Lower leg skin (tissue), 4 donors: Measurements from ENCODE around the gene EDEM3. TPM values are rescaled to one million over a fixed set of nuclear protein-coding genes. Genes with fewer than 3 reads are reported as not detected.

Experiments used
- DNase-seq, 2 donors: peaks; one replicate each; pipeline ENCODE4 v3.0.0-alpha.2; 2019; ENCODE audit warnings: low spot score in 2 of 2
- H3K4me3 ChIP-seq: fragments of 200-600 bp; sonication (generic); 2 replicates; pipeline ENCODE4 v1.5.1; 2017; ENCODE audit warnings: mild to moderate bottlenecking, low read depth; ENCODE audit not compliant: poor library complexity, severe bottlenecking
- CTCF ChIP-seq, 3 donors: fragments of 450-650 bp; IDR thresholded peaks; one replicate each; pipeline ENCODE4 v1.5.1; 2016; ENCODE audit warnings: antibody characterized with exemption in 3 of 3, mild to moderate bottlenecking in 3 of 3, moderate library complexity in 2 of 3
- POLR2A ChIP-seq, 2 donors: fragments of 450-650 bp; IDR thresholded peaks; one replicate each; pipeline ENCODE4 v1.6.1; 2016 to 2017; ENCODE audit warnings: antibody characterized with exemption in 2 of 2, mild to moderate bottlenecking in 1 of 2, moderate library complexity in 1 of 2
- WGBS, 2 donors: methylation state at CpG; one replicate each; pipeline ENCODE4 v1.1.5; 2018; 5-methylcytosine and 5-hydroxymethylcytosine counted together
- intact Hi-C: fragments of 100-400 bp; cut with DNase I; formaldehyde crosslinking; loops from one replicate; pipeline ENCODE4 v1.15.0; 2023; ENCODE audit warnings: low total_unique reads
- total RNA-seq, 4 donors: library from RNA; depleted of rRNA; stranded (reverse); fragments of >200 nt; gene quantifications; one replicate each; pipeline ENCODE4 v1.1.0, GENCODE V29; 2016

Gene EDEM3
- total RNA-seq, 4 donors from 2014 or later, result 15.1 to 26.5 (median 18.2) TPM

GRCh38 chr1:184739070-184739469, 15.6 kb downstream of the EDEM3 start:
- no peak overlapping the region for H3K4me3 ChIP-seq
- TF ChIP-seq POLR2A (IDR thresholded peaks at IDR 0.05) (no peak), CTCF (IDR thresholded peaks at IDR 0.05) (no peak)
- WGBS, 2 donors, result 100% methylated on average over 1 of the region's 1 CpG
- intact Hi-C loops, result no loop called here
- no peak for DNase-seq

- TF ChIP-seq CTCF (IDR thresholded peaks at IDR 0.05) (no peak), POLR2A (IDR thresholded peaks at IDR 0.05) (no peak)
- no peak for DNase-seq
- no peak overlapping the region for H3K4me3 ChIP-seq
- intact Hi-C loops, result no loop called here
Observed at GRCh38 chr1:184734980-184735379, 19.7 kb downstream of the EDEM3 start.

GRCh38 chr1:184724843-184725242, 29.8 kb downstream of the EDEM3 start:
- TF ChIP-seq CTCF (IDR thresholded peaks at IDR 0.05) (no peak), POLR2A (IDR thresholded peaks at IDR 0.05) (no peak)
- WGBS, 2 donors, result 97 to 98% methylated on average over 3 of the region's 3 CpGs
- intact Hi-C loops, result no loop called here
- H3K4me3 ChIP-seq, result no peak overlapping the region
- no peak for DNase-seq

GRCh38 chr1:184716158-184716557, 38.5 kb downstream of the EDEM3 start:
- DNase-seq, result no peak
- intact Hi-C loops, result no loop called here
- no peak overlapping the region for H3K4me3 ChIP-seq
- TF ChIP-seq POLR2A (IDR thresholded peaks at IDR 0.05) (no peak), CTCF (IDR thresholded peaks at IDR 0.05) (no peak)
- WGBS, 2 donors, result 76 to 81% methylated on average over 2 of the region's 2 CpGs

- intact Hi-C loops, result no loop called here
Observed at GRCh38 chr1:184709418-184709817, 45.2 kb downstream of the EDEM3 start.

More at GRCh38 chr1:184709418-184709817, 45.2 kb downstream of the EDEM3 start:
- TF ChIP-seq CTCF (IDR thresholded peaks at IDR 0.05), result no peak
- H3K4me3 ChIP-seq, result no peak overlapping the region
- DNase-seq, result no peak
